Measurements from ENCODE around the gene LCN1. TPM values are rescaled to one million over a fixed set of nuclear protein-coding genes. Genes with fewer than 3 reads are reported as not detected.
"Not testable (repeated sequence)": the region's sequence is repeated elsewhere in the genome, so short reads cannot be mapped to it uniquely, and the experiment has no call there.

The LCN1 gene
- total and polyA plus RNA-seq, 4 donors, result not detected

- not testable (repeated sequence) for H3K9ac ChIP-seq (ENCODE audit: low read depth in 1 of 2, low read length in 2 of 2); H3K27ac ChIP-seq (ENCODE audit: low read depth in 1 of 2, low read length in 2 of 2); H3K4me3 ChIP-seq (ENCODE audit: low read depth in 1 of 3, low read length in 3 of 3); H3K9me3 ChIP-seq (ENCODE audit: control insufficient read depth in 4 of 4, low read length in 3 of 4); H3K27me3 ChIP-seq (ENCODE audit: control insufficient read depth in 4 of 4, insufficient read depth in 4 of 4, low read length in 3 of 4); DNase-seq (ENCODE audit: low spot score); H3K4me1 ChIP-seq (ENCODE audit: control insufficient read depth in 4 of 4, insufficient read depth in 4 of 4, low read length in 3 of 4); H3K36me3 ChIP-seq (ENCODE audit: control insufficient read depth in 4 of 4, insufficient read depth in 3 of 4, low read depth in 1 of 4, low read length in 3 of 4)
- WGBS, result 82% methylated on average over 20 of the region's 21 CpGs
Measured at GRCh38 chr9:135546792-135547617, 25.8 kb downstream of the LCN1 start.

GRCh38 chr9:135547756-135548736 lies 26.8 kb downstream of the LCN1 start:
- no peaks in the 10 kb centered on the region for H3K9me3 ChIP-seq (ENCODE audit: control insufficient read depth in 4 of 4, low read length in 3 of 4)
- no peak for TF ChIP-seq YY1 (IDR thresholded peaks at IDR 0.05)
- TF ChIP-seq RAD21 (IDR thresholded peaks at IDR 0.05), result no peak
- TF ChIP-seq HNF4A (conservative IDR thresholded peaks at IDR 0.05), result no peak
- TF ChIP-seq JUND (IDR thresholded peaks at IDR 0.05), result no peak
- no peak for TF ChIP-seq NR2F2 (IDR thresholded peaks at IDR 0.05)
- TF ChIP-seq GABPA (IDR thresholded peaks at IDR 0.05 in 1 of 2, conservative IDR thresholded peaks at IDR 0.05 in 1 of 2), result no peak
- no peak for TF ChIP-seq REST (IDR thresholded peaks at IDR 0.05)
- no peak for TF ChIP-seq FOXA2 (IDR thresholded peaks at IDR 0.05)
- no peak for TF ChIP-seq CTCF (IDR thresholded peaks at IDR 0.05; ENCODE audit: low read depth, low read length, missing input control)
- no peak for TF ChIP-seq TAF1 (conservative IDR thresholded peaks at IDR 0.05)
- no peak for TF ChIP-seq MAX (IDR thresholded peaks at IDR 0.05)
- TF ChIP-seq ZBTB33 (IDR thresholded peaks at IDR 0.05), result no peak
- TF ChIP-seq EGR1 (IDR thresholded peaks at IDR 0.05; ENCODE audit: low read depth in 2 of 2), result no peak
- TF ChIP-seq FOXA1 (IDR thresholded peaks at IDR 0.05), result no peak
- TF ChIP-seq SP1 (IDR thresholded peaks at IDR 0.05), result no peak
- TF ChIP-seq HNF4G (IDR thresholded peaks at IDR 0.05), result no peak
- no peak for TF ChIP-seq ATF3 (IDR thresholded peaks at IDR 0.05)
- TF ChIP-seq RXRA (IDR thresholded peaks at IDR 0.05), result no peak
- H3K27me3 ChIP-seq (ENCODE audit: control insufficient read depth in 4 of 4, insufficient read depth in 4 of 4, low read length in 3 of 4), result no peaks in the 10 kb centered on the region
- no peak overlapping the region for H3K4me3 ChIP-seq (ENCODE audit: low read depth in 1 of 3, low read length in 3 of 3)
- no peaks in the 10 kb centered on the region for H3K4me1 ChIP-seq (ENCODE audit: control insufficient read depth in 4 of 4, insufficient read depth in 4 of 4, low read length in 3 of 4)
- 77% methylated on average over 28 of the region's 28 CpGs for WGBS
- no peak overlapping the region for H3K27ac ChIP-seq (ENCODE audit: low read depth in 1 of 2, low read length in 2 of 2)
- no peak overlapping the region for H3K9ac ChIP-seq (ENCODE audit: low read depth in 1 of 2, low read length in 2 of 2)
- no peak for DNase-seq (ENCODE audit: low spot score)
- H3K36me3 ChIP-seq (ENCODE audit: control insufficient read depth in 4 of 4, insufficient read depth in 3 of 4, low read depth in 1 of 4, low read length in 3 of 4), result no peaks in the 10 kb centered on the region

GRCh38 chr9:135549478-135550343 lies 28.5 kb downstream of the LCN1 start:
- not testable (repeated sequence) for H3K9ac ChIP-seq (ENCODE audit: low read depth in 1 of 2, low read length in 2 of 2); H3K4me1 ChIP-seq (ENCODE audit: control insufficient read depth in 4 of 4, insufficient read depth in 4 of 4, low read length in 3 of 4); H3K36me3 ChIP-seq (ENCODE audit: control insufficient read depth in 4 of 4, insufficient read depth in 3 of 4, low read depth in 1 of 4, low read length in 3 of 4); H3K27ac ChIP-seq (ENCODE audit: low read depth in 1 of 2, low read length in 2 of 2); H3K9me3 ChIP-seq (ENCODE audit: control insufficient read depth in 4 of 4, low read length in 3 of 4); H3K27me3 ChIP-seq (ENCODE audit: control insufficient read depth in 4 of 4, insufficient read depth in 4 of 4, low read length in 3 of 4); DNase-seq (ENCODE audit: low spot score); H3K4me3 ChIP-seq (ENCODE audit: low read depth in 1 of 3, low read length in 3 of 3)
- WGBS, result 78% methylated on average over 28 of the region's 28 CpGs
